ENCODE data around the gene PRKAR1B. TPM values are rescaled to one million over a fixed set of nuclear protein-coding genes. Genes with fewer than 3 reads are reported as not detected.

Gene PRKAR1B
- total RNA-seq, result 9.2 and 17.4 TPM in 2 replicates

DNA sequence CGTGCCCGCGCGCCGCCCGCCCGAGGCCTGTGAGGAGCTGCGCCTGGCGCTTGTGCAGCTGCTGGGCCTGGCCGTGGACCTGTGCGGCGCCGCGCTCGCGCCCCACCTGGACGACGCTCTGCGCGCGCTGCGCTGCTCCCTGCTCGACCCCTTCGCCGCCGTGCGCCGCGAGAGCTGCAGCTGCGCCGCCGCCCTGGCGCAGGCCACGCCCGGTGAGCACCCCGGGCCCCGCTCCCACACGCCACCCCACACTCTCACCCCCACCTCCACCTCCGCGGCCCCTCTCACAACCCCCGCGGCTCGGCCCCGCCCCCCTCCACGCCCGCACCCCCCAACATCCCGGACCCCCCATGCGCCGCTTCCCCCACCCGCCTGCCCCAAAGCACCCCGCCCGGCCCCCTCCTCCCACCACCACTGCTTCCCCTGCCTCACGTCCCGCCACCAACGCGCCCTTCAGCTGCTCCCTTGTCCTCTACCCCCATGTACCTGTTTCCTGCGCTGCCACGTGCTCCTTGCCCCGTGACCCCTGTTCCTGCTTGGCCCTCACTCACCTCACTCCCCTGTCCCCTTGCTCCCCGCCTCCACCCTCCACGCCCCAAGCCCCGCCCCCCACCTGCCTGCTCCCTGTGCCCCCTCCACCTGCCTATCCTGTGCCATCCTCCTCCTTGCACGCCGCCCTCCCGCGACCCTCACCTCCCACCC is at the start of gene PRKAR1B:
PRKAR1B (minus strand) TSS at position 178 of the 702 bp plus-strand sequence. CDS start 15,776 bp downstream, outside the sequence.

DNA sequence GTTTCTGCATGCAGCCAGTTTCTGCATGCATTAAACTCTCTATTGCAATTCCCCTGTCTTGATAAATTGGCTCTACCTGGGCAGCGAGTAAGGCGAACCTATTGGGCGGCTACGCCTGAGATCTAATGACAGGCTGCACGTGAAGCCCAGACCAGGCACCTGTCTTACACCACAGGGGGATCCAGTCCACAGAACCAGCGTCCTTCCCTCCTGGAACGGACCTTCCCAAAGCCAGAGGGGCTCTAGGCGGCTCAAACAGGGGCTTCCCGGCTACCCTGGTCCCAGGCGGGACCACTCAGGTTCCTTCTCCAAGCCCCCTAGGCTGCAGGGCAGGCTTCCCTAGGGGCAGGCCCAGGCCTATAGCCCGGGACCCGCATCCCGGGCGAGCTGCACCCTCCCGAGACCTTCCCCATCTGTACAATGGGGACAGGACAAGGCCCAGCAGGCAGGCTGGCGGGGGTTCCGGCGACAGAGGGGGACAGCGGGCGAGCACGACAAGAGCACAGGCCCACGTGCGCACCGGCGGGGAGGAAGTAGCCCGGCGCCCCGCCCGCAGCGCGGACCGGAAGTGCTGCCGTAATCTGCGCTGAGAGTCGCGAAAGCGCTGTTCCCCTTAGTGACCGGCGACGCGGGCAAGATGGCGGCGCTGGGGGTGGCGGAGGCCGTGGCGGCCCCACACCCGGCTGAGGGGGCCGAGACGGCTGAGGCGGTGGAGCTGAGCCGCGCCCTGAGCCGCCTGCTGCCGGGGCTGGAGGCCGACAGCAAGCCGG is 812 bp downstream of the PRKAR1B start, which contains the start of gene DNAAF5:
DNAAF5 (plus strand) TSS at position 616 of the 770 bp plus-strand sequence; CDS start at position 638, 22 bp downstream.

DNA sequence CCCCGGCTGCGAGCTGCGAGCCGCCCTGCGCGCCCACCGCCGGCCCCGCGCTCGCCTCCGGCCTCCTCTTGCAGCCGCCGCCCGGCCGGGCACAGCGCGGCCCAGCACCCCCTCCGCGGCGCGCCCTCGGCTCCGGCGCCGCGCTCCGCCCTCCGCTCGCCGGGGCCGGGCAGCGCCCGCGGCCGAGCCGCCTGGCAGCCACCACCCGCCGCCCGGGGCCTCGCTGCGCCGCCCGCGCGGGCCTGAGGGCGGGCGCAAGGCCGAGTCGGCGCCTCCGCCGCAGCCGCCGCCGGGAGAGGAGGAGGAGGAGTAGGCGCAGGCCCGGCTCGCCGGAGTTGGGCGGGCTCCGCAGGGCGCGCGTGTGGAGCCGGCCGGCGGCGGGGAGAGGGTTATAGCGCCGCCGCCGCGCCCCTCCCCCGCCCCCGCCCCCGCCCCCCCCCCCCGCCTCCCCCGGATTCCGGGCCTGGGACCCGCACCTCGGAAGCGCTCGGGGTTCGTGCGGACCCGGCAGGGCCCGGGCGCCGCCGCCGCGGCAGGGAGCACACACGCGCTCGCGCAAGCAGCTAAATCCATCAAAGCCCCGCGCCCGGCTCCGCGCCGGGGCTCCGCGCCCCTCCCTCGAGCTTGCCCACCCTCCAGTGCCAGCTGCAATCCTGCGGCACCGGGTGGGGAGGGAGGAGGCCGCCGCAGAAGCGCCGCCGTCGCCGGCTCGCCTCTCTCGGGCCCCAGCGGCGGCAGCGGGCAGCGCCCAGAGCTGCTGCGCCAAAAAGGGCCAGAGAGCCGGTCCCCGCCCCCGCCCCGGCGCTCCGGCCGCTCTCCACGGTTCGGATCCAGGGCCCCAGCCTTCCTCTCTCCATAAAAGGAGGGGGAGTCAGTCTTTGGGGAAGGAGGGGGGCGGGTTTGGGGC is 207.3 kb downstream of the PRKAR1B start, which contains the start of gene PDGFA:
PDGFA (minus strand) TSS at position 363 of the 907 bp plus-strand sequence. CDS start 845 bp downstream, outside the sequence.

Other genes starting within 250 kb of the PRKAR1B start
- 2.5 and 13.1 TPM in 2 replicates for gene PDGFA, start 207.4 kb downstream of the PRKAR1B start, total RNA-seq
- gene DNAAF5, start 582 bp downstream of the PRKAR1B start, total RNA-seq, result 20.2 and 23.2 TPM in 2 replicates
- gene SUN1, start 105.2 kb upstream of the PRKAR1B start, total RNA-seq, result 162 and 259 TPM in 2 replicates
- 27.8 and 28.0 TPM in 2 replicates for gene GET4, start 149.3 kb upstream of the PRKAR1B start, total RNA-seq
- gene ADAP1, start 227.4 kb upstream of the PRKAR1B start, total RNA-seq, result 0.44 and 2.6 TPM in 2 replicates
- 9.0 and 12.1 TPM in 2 replicates for gene COX19, start 248.3 kb upstream of the PRKAR1B start, total RNA-seq

Measured in smooth muscle cell of trachea (primary cell).